K562 treated with DMSO at 1 percent for 12 hours (cell line): ENCODE data around the gene DCAF6. TPM values are rescaled to one million over a fixed set of nuclear protein-coding genes. Genes with fewer than 3 reads are reported as not detected.

Source experiments
- total RNA-seq: library from RNA; unstranded; fragments of 300-600 nt; gene quantifications from 2 replicates; pipeline ENCODE4 v1.2.3, GENCODE V29; 2022; ENCODE audit not compliant: insufficient read depth

The DCAF6 gene
- total RNA-seq: 21.4 and 46.4 TPM in 2 replicates

GRCh38 chr1:167936068-167936929 lies at the start of gene DCAF6:
Gene DCAF6, plus strand, starts transcription at chr1:167936683. Its CDS starts 229 bp downstream, at chr1:167936912.

GRCh38 chr1:167913895-167914496 lies 22.5 kb upstream of the DCAF6 start, which contains the start of gene ADCY10:
Gene ADCY10, minus strand, starts transcription at chr1:167914134. Its CDS starts 8,994 bp downstream, at chr1:167905140.

GRCh38 chr1:167936930-167937708 lies 636 bp downstream of the DCAF6 start, which contains the start of gene MPC2:
Gene MPC2, minus strand, starts transcription at chr1:167937072. Its CDS starts 1,231 bp downstream, at chr1:167935841.

Other genes with a start within 250 kb of the DCAF6 start
- gene MPZL1, start 214.7 kb upstream of the DCAF6 start, total RNA-seq: 20.5 and 52.6 TPM in 2 replicates
- 0.22 and 0.35 TPM in 2 replicates for gene ADCY10, start 22.5 kb upstream of the DCAF6 start, total RNA-seq
- 65.9 and 82.1 TPM in 2 replicates for gene MPC2, start 389 bp downstream of the DCAF6 start, total RNA-seq
- gene GPR161, start 200.2 kb downstream of the DCAF6 start, total RNA-seq: 2.9 and 3.6 TPM in 2 replicates
- gene TIPRL, start 242.3 kb downstream of the DCAF6 start, total RNA-seq: 21.6 and 37.3 TPM in 2 replicates